Mucosa of descending colon (tissue), 3 donors: Measurements from ENCODE around the gene LIMCH1. TPM values are rescaled to one million over a fixed set of nuclear protein-coding genes. Genes with fewer than 3 reads are reported as not detected.

Source experiments
- ATAC-seq: fragments of 200-7000 bp; cut with Tn5 transposase; one replicate; pipeline ENCODE4 v1.9.1; 2020; ENCODE audit warnings: mild to moderate bottlenecking, moderate library complexity
- DNase-seq, 3 donors: peaks; one replicate each; pipeline ENCODE4 v3.0.0-alpha.2; 2020
- H3K36me3 ChIP-seq: fragments of 200-600 bp; one replicate; pipeline ENCODE4 v1.8.0; 2021; ENCODE audit warnings: low read depth, mild to moderate bottlenecking
- H3K4me1 ChIP-seq: fragments of 200-600 bp; one replicate; pipeline ENCODE4 v1.8.0; 2021; ENCODE audit warnings: low read depth, mild to moderate bottlenecking
- H3K4me3 ChIP-seq: fragments of 200-600 bp; one replicate; pipeline ENCODE4 v1.8.0; 2021; ENCODE audit warnings: mild to moderate bottlenecking
- H3K9me3 ChIP-seq: fragments of 200-600 bp; one replicate; pipeline ENCODE4 v1.8.0; 2021; ENCODE audit warnings: mild to moderate bottlenecking
- CTCF ChIP-seq: fragments of 200-600 bp; IDR thresholded peaks from one replicate; pipeline ENCODE4 v1.8.0; 2022; ENCODE audit warnings: antibody characterized with exemption, mild to moderate bottlenecking
- intact Hi-C, 2 donors: fragments of 100-400 bp; cut with DNase I in 1 of 2; cut with micrococcal nuclease in 1 of 2; formaldehyde crosslinking; loops; one replicate each; pipeline versions ENCODE4 v1.11.0 to v1.11.1; 2022; cut with DNase I, micrococcal nuclease
- total RNA-seq, 3 donors: library from RNA; stranded (reverse); fragmentation: NEBNext Ultra II Directional in 2 of 3; extraction: Animal tissue kit (Norgen Biotek cat#: 25700) in 2 of 3; gene quantifications; one replicate each; pipeline versions ENCODE4 v1.2.1 to v1.2.4, GENCODE V29; 2021 to 2023
- donor health status: DM: no; HTN: no; CAD: no; lungs with moderate emphysema.
- donor health status: DM: no; HTN: no; CAD: no.
- donor health status: DM: no; HTN: yes; CAD: no.

The LIMCH1 gene
- total RNA-seq, 3 donors from 2014 or later, result 9.2 to 15.7 (median 9.6) TPM

- intact Hi-C loops, result no loop called here
- ATAC-seq, result no peak
- DNase-seq, result no peak
- Histone ChIP-seq H3K4me1 (no peaks in the 10 kb centered on the region), H3K36me3 (no peaks in the 10 kb centered on the region), H3K4me3 (no peak overlapping the region), H3K9me3 (no peaks in the 10 kb centered on the region)
- no peak for TF ChIP-seq CTCF
Measured at GRCh38 chr4:41506130-41506529, 31.8 kb upstream of the LIMCH1 start.

GRCh38 chr4:41507291-41507947 lies 30.5 kb upstream of the LIMCH1 start:
- intact Hi-C loops, result no loop called here
- no peak for ATAC-seq
- Histone ChIP-seq H3K9me3 (no peaks in the 10 kb centered on the region), H3K36me3 (no peaks in the 10 kb centered on the region), H3K4me1 (no peaks in the 10 kb centered on the region), H3K4me3 (no peak overlapping the region)
- DNase-seq, result no peak
- no peak for TF ChIP-seq CTCF

GRCh38 chr4:41509451-41509866 lies 28.5 kb upstream of the LIMCH1 start:
- no peak for ATAC-seq
- intact Hi-C loops, result no loop called here
- Histone ChIP-seq H3K4me3 (no peak overlapping the region), H3K4me1 (no peaks in the 10 kb centered on the region), H3K36me3 (no peaks in the 10 kb centered on the region), H3K9me3 (no peaks in the 10 kb centered on the region)
- DNase-seq, result no peak
- no peak for TF ChIP-seq CTCF

GRCh38 chr4:41510179-41510578 lies 27.8 kb upstream of the LIMCH1 start:
- DNase-seq, result no peak
- Histone ChIP-seq H3K36me3 (no peaks in the 10 kb centered on the region), H3K4me1 (no peaks in the 10 kb centered on the region), H3K4me3 (no peak overlapping the region), H3K9me3 (no peaks in the 10 kb centered on the region)
- intact Hi-C loops, result no loop called here
- TF ChIP-seq CTCF, result no peak
- no peak for ATAC-seq

GRCh38 chr4:41512136-41512535 lies 25.8 kb upstream of the LIMCH1 start:
- no peaks in the 10 kb centered on the region for H3K36me3 ChIP-seq
- intact Hi-C loops, result no loop called here
- no peaks in the 10 kb centered on the region for H3K4me1 ChIP-seq
- no peak for TF ChIP-seq CTCF
- no peak overlapping the region for H3K4me3 ChIP-seq
- no peaks in the 10 kb centered on the region for H3K9me3 ChIP-seq
- ATAC-seq, result no peak
- no peak for DNase-seq

- intact Hi-C loops, result no loop called here
- Histone ChIP-seq H3K9me3 (no peaks in the 10 kb centered on the region), H3K4me3 (no peak overlapping the region), H3K4me1 (no peaks in the 10 kb centered on the region), H3K36me3 (no peaks in the 10 kb centered on the region)
- TF ChIP-seq CTCF, result no peak
- no peak for DNase-seq
- no peak for ATAC-seq
Measured at GRCh38 chr4:41512596-41512995, 25.4 kb upstream of the LIMCH1 start.
